NCI-H187 treated with DMSO at 0.1 percent for 48 hours (cell line): Measurements from ENCODE around the gene RBM6.
"Not testable (repeated sequence)": the region's sequence is repeated elsewhere in the genome, so short reads cannot be mapped to it uniquely, and the experiment has no call there.

ENCODE experiments used
- DNase-seq: peaks from one replicate; lab custom pipeline; 2025; lab: John Stamatoyannopoulos, UW

Gene RBM6, protein sequence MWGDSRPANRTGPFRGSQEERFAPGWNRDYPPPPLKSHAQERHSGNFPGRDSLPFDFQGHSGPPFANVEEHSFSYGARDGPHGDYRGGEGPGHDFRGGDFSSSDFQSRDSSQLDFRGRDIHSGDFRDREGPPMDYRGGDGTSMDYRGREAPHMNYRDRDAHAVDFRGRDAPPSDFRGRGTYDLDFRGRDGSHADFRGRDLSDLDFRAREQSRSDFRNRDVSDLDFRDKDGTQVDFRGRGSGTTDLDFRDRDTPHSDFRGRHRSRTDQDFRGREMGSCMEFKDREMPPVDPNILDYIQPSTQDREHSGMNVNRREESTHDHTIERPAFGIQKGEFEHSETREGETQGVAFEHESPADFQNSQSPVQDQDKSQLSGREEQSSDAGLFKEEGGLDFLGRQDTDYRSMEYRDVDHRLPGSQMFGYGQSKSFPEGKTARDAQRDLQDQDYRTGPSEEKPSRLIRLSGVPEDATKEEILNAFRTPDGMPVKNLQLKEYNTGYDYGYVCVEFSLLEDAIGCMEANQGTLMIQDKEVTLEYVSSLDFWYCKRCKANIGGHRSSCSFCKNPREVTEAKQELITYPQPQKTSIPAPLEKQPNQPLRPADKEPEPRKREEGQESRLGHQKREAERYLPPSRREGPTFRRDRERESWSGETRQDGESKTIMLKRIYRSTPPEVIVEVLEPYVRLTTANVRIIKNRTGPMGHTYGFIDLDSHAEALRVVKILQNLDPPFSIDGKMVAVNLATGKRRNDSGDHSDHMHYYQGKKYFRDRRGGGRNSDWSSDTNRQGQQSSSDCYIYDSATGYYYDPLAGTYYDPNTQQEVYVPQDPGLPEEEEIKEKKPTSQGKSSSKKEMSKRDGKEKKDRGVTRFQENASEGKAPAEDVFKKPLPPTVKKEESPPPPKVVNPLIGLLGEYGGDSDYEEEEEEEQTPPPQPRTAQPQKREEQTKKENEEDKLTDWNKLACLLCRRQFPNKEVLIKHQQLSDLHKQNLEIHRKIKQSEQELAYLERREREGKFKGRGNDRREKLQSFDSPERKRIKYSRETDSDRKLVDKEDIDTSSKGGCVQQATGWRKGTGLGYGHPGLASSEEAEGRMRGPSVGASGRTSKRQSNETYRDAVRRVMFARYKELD

DNA sequence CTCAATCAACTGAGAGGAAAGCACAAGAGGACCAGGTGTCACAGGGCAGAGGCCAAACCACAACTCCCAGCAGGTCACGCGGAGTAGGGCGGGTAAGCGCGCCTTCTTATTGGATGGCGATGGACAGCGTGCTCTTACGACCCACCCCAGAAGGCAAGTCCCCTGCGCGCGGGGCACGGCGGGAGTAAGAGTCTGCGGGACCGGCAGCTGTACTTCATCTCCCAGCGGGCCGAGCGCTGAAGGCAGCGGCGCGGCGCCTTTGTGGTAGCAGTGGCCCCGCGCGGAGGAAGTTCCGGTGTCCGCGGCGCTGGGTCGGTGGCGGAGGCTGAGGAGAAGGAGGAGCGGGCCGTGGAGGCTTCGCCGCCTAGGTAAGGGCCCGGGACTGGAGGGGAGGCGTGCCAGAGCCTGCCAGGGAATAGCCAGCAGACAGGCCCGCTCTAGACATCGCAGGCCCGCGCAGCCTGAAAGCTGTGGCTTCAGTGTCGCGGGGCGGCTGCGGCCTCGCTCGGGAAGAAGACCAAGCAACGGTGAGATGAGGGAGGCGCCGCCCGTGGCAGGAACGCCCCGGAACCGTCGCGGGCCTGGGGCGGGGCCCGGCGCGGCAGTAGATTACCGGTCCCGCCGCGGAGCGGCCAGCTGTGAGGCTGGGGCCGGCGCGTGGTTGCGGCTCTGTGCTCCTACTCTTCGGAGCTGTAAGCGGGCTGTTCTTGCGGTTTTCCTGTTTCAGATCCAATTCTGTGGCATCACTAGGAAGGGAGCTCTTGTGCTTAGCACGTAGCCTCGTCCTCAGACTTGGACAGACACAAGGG lies at the start of gene RBM6:
Gene RBM6 (plus strand): TSS at position 293 of the 809 bp plus-strand sequence. CDS start 22,492 bp downstream, outside the sequence.
- peak; percentile 67 for DNase-seq

DNA sequence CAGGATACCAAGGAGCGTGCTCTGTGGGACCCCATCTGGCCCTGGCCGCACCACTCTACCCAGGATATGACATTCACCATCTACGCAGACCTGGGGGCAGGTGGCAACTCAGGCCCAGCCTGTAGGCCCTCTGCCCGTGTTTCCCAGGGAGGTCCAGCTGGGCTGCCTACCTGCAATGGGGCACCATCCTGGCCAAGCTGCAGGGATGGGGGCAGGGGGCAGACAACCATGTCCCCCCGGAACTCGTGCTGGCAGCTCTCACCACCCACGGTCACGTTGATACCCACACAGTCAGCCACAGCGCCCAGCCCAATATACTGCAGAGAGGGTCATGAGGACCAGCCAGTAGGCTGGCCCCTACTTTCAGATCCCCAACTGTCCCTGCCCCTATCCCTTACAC lies 44.2 kb upstream of the RBM6 start:
- no peak for DNase-seq

DNA sequence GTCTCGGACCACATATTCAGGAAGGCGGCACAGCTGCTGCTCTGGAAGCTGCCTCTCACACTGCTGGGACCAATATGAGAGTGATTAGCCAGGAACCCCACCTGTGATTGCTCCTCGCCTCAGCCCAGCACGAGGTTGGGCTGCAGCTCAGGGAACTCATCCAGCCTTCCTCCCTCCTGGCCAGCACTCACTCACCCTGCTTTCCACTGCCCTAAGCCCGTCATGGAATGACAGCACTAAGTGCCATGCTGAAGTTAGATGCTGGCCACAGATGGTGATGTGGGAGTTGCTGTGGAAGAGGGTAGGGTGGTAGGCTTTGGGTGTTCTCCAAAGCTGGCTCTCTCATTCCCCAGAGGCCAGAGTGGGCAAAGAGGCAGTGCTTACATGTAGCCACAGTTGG lies 43.6 kb upstream of the RBM6 start:
- DNase-seq = no peak

DNA sequence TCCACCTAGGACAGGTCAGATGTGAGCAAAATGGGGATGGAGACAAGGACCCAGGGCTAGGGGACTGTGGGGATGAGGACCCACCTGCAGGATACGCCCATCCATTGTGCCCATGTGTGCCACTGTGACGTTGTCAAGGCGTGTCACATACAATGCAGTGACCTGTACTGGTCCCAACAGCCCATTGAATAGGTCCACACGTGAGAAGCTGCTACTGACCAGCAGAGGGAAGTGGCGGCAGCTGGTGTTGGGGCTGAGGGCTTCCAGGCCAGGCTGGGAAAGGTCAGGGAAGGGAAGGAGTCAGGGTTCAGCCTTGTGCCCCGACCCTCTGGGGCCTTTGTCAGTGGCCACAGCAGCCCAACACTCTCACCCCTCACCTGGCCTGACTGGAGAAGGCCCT lies 41.0 kb upstream of the RBM6 start:
- no peak for DNase-seq

DNA sequence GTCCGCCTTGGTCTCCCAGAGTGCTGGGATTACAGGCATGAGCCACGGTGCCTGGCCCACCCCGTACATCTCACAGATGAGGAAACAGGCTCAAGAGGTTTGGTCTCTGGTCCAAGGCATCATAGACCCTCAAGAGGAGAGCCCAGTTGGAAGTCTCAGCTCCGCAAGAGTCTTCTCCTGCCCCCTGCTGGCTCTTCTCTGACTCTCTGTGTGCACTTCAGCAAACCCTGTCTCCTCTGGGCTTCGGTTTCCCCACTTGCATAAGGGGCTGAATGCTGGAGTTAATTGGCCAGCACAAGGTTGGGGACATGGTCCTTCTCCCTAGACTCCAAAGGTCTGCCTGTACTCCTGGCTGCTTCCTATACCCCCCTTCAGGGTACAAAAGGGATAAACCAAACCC lies 40.1 kb upstream of the RBM6 start:
- no peak for DNase-seq

DNA sequence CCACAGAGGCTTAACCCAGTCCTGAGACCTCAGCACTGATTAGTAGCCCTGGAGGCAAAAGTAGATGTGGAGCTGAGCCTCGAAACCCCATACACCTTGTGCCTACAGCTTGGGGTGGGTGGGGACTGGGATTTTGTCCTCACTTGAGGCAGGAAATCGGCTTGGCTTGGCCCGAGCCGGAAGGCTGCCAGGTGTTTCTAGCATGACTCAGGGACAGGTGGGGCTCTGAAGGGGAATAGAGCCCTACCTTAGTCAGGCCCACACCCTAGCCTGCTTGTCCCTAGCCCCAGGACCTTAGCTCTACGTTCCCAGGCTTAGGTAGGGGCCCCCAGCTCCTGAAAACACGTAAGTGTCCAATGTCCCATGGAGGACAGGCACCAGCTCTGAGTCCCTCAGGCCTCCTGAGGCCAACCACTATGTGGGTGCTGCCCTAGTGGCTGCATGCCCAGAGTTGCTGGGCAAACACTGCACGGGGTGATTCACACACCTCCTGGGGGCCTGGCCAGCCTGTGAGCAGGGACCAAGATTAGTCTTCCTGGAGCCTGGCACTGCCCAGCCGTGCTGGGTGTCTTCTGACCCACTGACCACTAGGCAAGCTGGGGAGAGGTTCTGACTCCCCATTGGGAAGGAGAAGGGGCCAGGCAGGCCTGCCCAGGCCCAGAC lies 39.3 kb upstream of the RBM6 start:
- DNase-seq = no peak

DNA sequence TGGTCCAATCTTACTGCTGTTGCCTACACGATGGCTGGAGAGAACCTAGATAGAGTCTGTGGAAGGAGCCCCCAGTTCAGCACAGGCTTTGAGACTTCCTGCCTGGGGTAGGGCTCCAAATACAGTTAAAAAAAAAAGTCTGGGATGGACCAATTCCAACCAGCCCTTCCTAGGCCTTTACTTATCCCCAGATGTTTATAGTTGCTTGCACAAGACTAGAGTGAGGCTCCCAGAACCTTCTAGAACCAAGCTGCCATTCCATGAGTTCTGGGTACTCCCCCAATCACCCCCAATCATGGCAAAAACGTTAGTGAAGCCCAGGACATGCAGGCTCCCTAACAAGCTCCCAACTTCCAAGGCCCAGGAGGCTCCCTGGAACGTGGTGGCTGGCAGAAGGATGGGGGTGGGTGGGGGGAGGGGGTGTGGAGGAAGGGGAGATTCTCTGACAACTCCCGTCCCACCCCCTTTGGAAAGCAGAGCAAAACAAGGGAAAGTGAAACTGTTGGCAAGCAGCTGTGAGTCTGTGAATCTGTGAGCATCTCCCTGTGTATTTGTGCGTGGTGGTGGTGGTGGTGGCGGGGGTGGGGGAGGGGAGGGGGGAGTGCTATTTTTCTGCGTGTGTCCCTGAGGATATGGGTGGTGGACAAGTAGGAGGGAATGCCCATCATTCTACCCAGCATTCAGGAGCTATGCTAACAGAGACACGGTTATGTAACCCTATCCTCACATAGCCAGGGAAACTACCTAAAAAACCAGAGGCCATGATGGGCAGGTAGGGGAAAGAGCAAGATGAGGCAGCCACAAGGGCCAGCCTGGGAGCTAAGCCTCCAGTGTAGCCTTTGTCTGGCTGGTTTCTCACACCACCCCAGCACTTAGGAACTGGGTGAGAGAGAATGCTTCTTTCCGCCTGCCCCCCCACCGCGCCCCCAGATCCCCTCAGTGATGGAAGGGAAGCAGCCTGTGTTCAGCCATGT lies 38.3 kb upstream of the RBM6 start:
- DNase-seq = no peak

DNA sequence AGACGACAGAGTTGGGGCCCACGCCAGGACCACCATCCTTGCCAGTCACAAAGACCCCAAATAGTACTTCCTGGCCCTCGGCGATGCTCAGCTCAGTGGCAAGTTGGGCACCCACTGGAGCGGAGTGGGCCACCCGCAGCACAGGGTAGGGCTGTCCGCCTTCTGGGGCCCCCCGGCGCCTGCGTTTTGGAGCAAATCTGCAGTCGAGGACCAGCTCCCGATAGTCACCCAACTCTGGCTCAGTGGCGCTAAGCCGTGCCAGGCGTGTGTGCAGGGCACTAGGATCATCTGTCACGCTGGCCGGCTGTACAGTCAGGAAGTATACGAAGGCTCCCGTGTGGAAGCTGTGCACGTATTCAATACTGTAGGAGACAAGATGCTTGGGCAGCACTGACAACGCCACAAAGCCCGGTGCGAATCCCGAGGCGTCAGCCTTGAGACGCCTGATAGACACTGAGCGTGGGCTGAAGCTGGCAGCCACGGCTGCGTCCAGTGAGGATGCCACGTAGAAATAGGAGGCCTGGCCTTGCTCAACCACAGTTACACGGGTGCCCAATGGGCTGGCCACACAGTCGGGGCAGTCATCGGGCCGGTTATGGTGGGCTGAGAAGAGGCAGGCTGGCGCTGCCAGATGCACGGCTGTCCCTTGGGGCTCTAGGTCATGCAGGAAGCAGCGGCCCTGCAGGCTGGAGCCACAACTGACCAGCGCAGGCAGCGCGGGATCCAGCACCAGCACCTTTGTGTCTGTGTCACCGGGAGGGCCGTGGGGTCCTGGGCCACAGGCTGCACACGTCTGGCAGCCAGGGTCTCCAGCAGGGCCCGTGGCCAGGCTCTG lies 37.2 kb upstream of the RBM6 start:
- no peak for DNase-seq

DNA sequence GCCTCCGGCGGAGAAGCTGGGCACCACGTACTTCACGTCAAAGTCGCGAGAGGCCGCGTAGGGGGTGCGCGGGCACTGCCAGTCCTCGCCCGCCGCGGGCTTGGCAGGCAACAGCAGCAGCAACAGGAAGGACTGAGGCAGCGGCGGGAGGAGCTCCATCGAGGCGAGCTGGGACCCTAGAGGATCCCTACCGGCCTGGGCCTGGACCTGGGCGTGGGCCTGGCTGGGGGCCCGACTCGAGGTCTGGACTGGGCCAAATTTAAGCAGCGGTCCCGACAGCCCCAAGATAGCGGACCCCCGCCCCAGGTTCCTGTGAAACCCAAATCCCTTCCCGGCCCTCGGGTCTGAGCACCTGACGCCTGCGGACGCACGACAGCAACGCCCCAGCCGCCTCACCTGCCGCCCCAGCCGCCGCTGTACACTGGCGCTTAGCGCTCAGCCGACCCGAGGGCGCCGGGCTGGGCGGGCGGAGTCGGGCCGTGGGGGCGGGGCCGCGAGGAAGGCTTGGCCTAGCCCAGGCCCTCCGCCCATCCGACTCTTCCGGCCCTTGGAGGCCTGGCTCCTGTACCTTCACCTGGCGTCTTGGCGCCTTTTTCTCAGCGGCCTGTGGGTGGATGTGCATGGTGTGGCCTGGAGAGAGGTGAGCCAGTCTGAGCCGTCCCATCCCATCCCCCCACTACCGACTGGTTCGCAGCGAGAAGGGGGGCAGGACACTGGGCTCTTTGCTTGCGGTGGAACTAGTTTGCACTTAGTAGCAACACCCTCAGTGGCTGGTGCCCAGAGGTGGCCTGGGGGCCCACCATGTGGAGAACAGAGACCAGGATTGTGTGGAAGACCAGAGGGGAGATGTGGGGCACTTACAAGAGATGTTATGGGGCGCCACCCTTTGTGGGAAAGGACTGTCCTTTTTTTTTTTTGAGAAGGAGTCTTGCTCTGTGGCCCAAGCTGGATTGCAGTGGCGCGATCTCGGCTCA lies 36.2 kb upstream of the RBM6 start, which contains the start of gene MST1R:
Gene MST1R (minus strand): TSS at position 423 of the 974 bp plus-strand sequence. CDS start 264 bp downstream, at position 159.
- DNase-seq = peak; percentile 67

DNA sequence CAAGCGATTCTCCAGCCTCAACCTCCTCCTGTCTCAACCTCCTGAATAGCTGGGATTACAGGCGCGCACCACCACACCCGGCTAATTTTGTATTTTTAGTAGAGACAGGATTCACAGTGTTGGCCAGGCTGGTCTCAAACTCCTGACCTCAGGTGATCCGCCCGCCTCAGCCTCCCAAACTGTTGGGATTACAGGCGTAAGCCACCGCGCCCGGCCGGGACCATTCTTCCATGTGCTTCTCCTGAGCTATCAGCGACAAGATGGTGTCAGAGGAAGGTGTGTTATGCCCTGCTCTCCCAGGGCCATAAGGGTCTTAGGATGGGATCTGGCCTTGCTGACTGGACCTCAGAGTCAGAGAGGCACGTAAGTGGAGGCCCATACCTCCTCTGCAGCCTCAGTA lies 35.5 kb upstream of the RBM6 start:
- DNase-seq = not testable (repeated sequence)

DNA sequence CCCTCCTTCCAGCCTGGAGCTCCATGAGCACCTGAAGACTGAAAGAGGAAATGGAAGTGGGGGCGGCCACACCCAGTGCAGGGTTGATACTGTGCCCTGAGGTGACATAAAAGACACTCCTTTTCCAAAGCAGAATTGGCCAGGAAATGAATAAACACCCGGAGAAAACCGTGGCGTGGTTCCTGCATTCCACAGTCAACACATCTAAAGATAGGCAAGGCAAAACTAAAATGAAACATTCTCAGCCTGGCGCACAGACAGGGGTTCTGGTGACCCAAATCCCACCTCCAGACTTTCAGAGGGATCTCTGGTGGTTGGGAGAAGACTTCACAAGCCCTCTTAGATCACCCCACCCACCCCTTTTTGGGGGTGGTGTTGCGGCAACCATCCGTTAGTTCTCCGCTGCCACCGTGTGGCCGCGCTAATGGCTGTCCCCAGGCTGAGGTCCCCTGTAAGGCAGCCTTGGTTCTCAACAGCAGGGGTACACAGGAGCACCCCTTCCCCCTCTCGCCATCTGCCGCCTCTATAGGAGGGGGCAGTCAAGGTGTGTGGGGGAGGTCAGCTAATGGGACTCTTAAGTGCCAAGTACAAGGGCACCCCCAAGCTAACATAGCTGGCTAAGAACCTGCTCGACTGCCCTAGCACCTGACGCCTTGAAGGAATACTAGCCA lies 33.7 kb upstream of the RBM6 start:
- no peak for DNase-seq

DNA sequence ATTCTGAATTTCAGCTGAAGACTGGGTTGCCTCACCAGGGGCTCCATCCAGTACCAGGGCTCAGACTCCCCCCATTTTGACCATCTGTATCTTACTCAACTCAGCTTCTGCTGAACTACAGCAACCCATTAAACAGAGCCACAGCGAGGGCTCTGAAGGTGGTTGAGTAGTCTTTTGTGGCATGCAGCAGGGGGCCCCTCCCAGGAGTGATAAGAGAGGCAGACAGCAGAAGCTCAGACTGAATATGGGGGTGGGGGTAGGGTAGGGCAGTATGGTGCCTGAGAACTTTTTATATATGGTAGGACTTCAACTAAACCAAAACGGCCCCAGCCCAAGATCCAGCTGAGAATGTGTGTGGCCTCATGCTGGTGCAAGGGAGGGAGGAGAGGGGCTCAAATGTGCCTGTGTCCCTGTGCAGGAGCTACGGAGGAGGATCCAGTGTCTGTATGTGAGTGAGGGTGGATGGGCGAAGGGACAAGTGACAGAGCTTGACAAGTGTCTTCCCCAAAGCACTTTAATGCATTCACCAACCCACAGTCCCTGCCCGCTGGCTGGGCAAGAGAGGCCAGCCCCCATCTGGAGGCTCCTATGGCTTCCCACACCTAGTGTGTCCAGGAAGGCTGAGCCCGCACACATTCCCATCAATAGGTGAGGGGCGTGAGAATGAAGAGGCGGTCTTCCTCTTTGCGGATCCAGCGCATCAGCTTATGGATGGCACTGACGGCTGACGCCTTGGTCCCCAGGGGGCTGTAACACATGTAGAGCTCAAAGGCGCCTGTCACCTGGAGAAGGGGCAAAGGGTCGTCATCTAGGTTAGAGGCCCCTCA lies 31.4 kb upstream of the RBM6 start:
- no peak for DNase-seq

DNA sequence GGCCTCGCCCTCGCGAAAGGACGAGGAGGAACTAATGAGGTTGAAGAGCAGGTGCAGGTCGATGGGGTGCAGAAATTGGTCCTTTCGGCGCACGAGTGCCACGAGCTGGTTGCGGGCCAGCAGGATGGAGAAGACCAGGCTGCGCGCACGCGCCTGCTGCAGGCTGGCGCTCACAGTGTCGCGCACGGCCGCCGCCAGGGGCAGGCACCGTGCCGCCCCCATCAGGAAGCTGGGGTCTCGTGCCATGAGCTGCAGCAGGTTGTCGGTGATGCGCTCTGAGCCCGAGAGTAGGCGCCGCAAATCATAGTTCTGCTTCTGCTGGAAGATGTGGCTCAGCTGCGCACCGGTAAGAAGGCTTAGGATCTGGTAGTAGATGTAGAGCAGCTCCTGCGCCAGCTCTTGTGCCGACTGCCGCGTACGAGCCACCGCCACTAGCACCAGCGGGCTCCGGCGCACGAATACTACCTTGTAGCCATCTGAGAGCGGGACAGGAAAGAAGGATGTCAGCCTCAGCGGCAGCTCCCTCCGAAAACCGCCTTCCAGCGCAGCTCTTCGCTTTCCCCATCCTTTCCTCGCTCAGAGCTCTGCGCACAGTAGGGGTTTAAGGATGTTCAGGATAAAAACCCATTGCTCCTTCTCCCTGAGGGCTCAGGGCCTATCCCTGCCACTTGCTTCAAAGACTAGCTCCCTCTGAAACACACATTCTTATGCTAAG lies 29.4 kb upstream of the RBM6 start:
- no peak for DNase-seq

DNA sequence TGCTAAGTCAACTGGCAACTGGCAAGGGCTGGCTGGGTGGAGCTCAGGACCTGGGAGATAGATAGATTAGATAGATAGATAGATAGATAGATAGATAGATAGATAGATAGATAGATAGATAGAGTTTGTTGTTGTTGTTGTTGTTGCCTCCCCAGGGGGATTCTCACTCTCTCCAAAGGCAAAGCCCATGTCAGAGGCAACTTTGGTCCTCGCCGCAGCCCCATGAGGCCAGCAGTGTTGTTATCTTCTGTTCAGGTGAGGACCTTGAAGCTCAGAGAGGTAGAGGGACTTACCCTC lies 28.9 kb upstream of the RBM6 start:
- DNase-seq = no peak

DNA sequence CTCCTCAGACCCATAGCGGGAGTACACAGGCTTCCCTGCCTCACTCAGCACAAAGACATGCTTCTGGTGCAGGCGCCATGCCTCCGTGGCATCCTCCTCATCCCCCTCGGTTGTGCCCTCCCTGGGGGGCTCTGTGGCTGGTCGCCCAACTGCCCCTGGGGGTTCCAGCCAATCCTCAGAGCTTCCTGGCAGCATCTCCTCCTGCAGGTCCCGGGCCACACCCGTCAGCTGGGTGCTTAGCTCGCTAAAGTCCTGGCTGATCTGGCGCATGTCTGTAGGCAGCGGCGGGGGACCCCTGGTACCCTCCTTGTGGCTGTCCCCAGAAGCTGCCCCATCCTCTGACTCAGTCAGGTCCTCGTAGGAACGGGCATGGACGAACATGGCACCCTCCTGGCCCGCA lies 28.3 kb upstream of the RBM6 start:
- no peak for DNase-seq

DNA sequence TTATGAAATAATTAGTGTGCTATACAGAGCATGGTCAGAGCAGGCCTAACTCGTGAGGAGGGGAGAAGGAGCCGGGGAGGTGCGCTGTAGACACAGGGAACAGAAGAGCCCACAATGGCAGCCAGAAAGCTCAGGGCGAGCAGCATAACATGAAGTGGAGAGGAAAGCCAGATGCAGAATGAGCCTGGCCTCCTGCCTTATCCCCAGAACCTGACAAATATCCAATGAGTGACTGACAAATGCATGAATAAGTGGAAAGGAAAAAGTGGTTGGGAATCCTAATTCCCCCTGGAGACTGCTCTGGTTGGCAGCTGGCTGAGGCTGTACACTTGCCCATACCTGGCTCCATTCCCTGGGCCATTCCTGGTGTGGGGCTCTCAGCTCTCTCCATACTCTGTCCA lies 27.1 kb upstream of the RBM6 start:
- DNase-seq = peak; percentile 65
